Astrocyte (in vitro differentiated cells and primary cell): Measurements from ENCODE around the gene WDR89.

Experiments used
- EZH2 ChIP-seq: IDR thresholded peaks from 2 replicates; pipeline ENCODE4 v1.6.1; 2012; ENCODE audit warnings: mild to moderate bottlenecking, low read length, inconsistent platforms; ENCODE audit not compliant: insufficient read depth
- TF ChIP-seq, protein P1 (sequence below): IDR thresholded peaks from 2 replicates; pipeline ENCODE4 v1.5.1; 2011; ENCODE audit warnings: low read depth, mild to moderate bottlenecking, inconsistent platforms, low read length, moderate library complexity; ENCODE audit not compliant: insufficient read depth

DNA sequence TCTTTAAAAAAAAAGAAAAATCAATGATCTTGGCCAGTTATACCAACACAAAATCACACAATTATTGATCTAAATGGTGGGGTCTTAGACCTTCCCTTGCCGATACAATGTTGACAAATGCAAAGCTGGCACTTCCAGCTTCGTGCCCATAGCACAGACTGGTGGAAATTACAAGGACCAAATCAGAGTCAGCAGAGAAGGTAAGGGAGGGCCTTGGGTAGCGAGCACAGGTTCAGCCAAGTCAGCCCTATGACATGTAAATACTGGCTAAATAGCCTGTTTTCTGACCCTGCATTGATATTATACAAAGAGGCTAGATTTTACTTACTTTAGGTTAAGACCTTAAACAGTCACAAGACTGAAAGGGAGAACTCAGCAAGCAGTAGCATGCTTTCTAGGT lies 30.3 kb upstream of the WDR89 start:
- TF ChIP-seq, protein P1, sequence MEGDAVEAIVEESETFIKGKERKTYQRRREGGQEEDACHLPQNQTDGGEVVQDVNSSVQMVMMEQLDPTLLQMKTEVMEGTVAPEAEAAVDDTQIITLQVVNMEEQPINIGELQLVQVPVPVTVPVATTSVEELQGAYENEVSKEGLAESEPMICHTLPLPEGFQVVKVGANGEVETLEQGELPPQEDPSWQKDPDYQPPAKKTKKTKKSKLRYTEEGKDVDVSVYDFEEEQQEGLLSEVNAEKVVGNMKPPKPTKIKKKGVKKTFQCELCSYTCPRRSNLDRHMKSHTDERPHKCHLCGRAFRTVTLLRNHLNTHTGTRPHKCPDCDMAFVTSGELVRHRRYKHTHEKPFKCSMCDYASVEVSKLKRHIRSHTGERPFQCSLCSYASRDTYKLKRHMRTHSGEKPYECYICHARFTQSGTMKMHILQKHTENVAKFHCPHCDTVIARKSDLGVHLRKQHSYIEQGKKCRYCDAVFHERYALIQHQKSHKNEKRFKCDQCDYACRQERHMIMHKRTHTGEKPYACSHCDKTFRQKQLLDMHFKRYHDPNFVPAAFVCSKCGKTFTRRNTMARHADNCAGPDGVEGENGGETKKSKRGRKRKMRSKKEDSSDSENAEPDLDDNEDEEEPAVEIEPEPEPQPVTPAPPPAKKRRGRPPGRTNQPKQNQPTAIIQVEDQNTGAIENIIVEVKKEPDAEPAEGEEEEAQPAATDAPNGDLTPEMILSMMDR, result no peak
- TF ChIP-seq EZH2, result no peak
